Cerebellar cortex (tissue), 1 donor: ENCODE measurements around the gene MAML3.

ENCODE experiments used
- DNase-seq: peaks from one replicate; pipeline ENCODE4 v3.0.0-alpha.2; 2015; ENCODE audit warnings: low spot score

The MAML3 gene

GRCh38 chr4:139839403-139840031 is 314.5 kb downstream of the MAML3 start:
- DNase-seq: no peak

- DNase-seq: no peak
These were observed 315.2 kb downstream of the MAML3 start for GRCh38 chr4:139838811-139839210.

- DNase-seq: no peak
These were observed 319.0 kb downstream of the MAML3 start for GRCh38 chr4:139834981-139835391.

GRCh38 chr4:139834226-139834662 is 319.7 kb downstream of the MAML3 start:
- DNase-seq: no peak

GRCh38 chr4:139833151-139833910 is 320.7 kb downstream of the MAML3 start:
- DNase-seq: no peak

GRCh38 chr4:139828966-139829664 is 324.9 kb downstream of the MAML3 start:
- DNase-seq: no peak

- peak; percentile 49 for DNase-seq
These were observed 327.6 kb downstream of the MAML3 start for GRCh38 chr4:139826426-139826825.

GRCh38 chr4:139825523-139826014 is 328.4 kb downstream of the MAML3 start:
- peak; percentile 73 for DNase-seq

- peak; percentile 49 for DNase-seq
These were observed 329.0 kb downstream of the MAML3 start for GRCh38 chr4:139824882-139825522.

- DNase-seq: no peak
These were observed 330.2 kb downstream of the MAML3 start for GRCh38 chr4:139823746-139824145.

GRCh38 chr4:139823345-139823744 is 330.6 kb downstream of the MAML3 start:
- no peak for DNase-seq

GRCh38 chr4:139822391-139822790 is 331.6 kb downstream of the MAML3 start:
- DNase-seq: no peak

- peak; percentile 69 for DNase-seq
These were observed 334.9 kb downstream of the MAML3 start for GRCh38 chr4:139819082-139819481.

GRCh38 chr4:139817657-139818452 is 336.1 kb downstream of the MAML3 start:
- DNase-seq: peak; percentile 71

GRCh38 chr4:139816856-139817255 is 337.1 kb downstream of the MAML3 start:
- no peak for DNase-seq

GRCh38 chr4:139815778-139816601 is 338.0 kb downstream of the MAML3 start:
- peak; percentile 77 for DNase-seq

GRCh38 chr4:139814323-139815015 is 339.5 kb downstream of the MAML3 start:
- peak; percentile 65 for DNase-seq

- DNase-seq: no peak
These were observed 340.1 kb downstream of the MAML3 start for GRCh38 chr4:139813881-139814280.

- no peak for DNase-seq
These were observed 343.3 kb downstream of the MAML3 start for GRCh38 chr4:139810710-139811109.

GRCh38 chr4:139809757-139810140 is 344.2 kb downstream of the MAML3 start:
- DNase-seq: no peak
